ENCODE measurements around the gene CRYL1. TPM values are rescaled to one million over a fixed set of nuclear protein-coding genes. Genes with fewer than 3 reads are reported as not detected.

The CRYL1 gene
- total and polyA plus RNA-seq, 2 experiments from 2014 or later = 65.5 to 66.2 TPM

- Histone ChIP-seq H3K4me1 (ENCODE audit: insufficient read depth) (peaks cover 10% of the 10 kb centered on the region), H3K27ac (no peak overlapping the region), H4K20me1 (ENCODE audit: insufficient read depth, poor library complexity, severe bottlenecking) (no peaks in the 10 kb centered on the region), H3K36me3 (replicated peaks; ENCODE audit: insufficient read depth, low read depth) (no peaks in the 10 kb centered on the region), H3K4me3 (no peak overlapping the region), H3K9me2 (replicated peaks; ENCODE audit: insufficient read depth) (no peaks in the 10 kb centered on the region), H2AFZ (no peak overlapping the region), H3K9me3 (ENCODE audit: low read depth) (no peaks in the 10 kb centered on the region), H3K27me3 (no peaks in the 10 kb centered on the region), H3K4me2 (no peak overlapping the region), H3K79me2 (no peaks in the 10 kb centered on the region)
- TF ChIP-seq EZH2 (IDR thresholded peaks at IDR 0.05; ENCODE audit: borderline replicate concordance) (no peak), EZH2phosphoT487 (IDR thresholded peaks at IDR 0.05; ENCODE audit: low read depth, severe bottlenecking, unreplicated experiment) (no peak), CTCF (IDR thresholded peaks at IDR 0.05; ENCODE audit: poor library complexity) (no peak)
- WGBS (ENCODE audit: low lambda C conversion rate, missing lambda C conversion rate) = 99% methylated on average over 8 of the region's 8 CpGs
- no peak for DNase-seq (ENCODE audit: low spot score)
Observed at GRCh38 chr13:20366056-20366455, 159.6 kb downstream of the CRYL1 start.

GRCh38 chr13:20363603-20364002 is 162.1 kb downstream of the CRYL1 start:
- DNase-seq (ENCODE audit: low spot score) = no peak
- Histone ChIP-seq H3K27ac (no peak overlapping the region), H3K4me3 (no peak overlapping the region), H3K4me1 (ENCODE audit: insufficient read depth) (peaks cover 6% of the 10 kb centered on the region), H3K36me3 (replicated peaks; ENCODE audit: insufficient read depth, low read depth) (no peaks in the 10 kb centered on the region), H3K4me2 (no peak overlapping the region), H3K9me3 (ENCODE audit: low read depth) (no peaks in the 10 kb centered on the region), H3K27me3 (no peaks in the 10 kb centered on the region), H3K79me2 (no peaks in the 10 kb centered on the region), H4K20me1 (ENCODE audit: insufficient read depth, poor library complexity, severe bottlenecking) (no peaks in the 10 kb centered on the region), H2AFZ (no peak overlapping the region), H3K9me2 (replicated peaks; ENCODE audit: insufficient read depth) (no peaks in the 10 kb centered on the region)
- TF ChIP-seq CTCF (IDR thresholded peaks at IDR 0.05; ENCODE audit: poor library complexity) (no peak), EZH2 (IDR thresholded peaks at IDR 0.05; ENCODE audit: borderline replicate concordance) (no peak), EZH2phosphoT487 (IDR thresholded peaks at IDR 0.05; ENCODE audit: low read depth, severe bottlenecking, unreplicated experiment) (no peak)
- 71% methylated on average over 7 of the region's 7 CpGs for WGBS (ENCODE audit: low lambda C conversion rate, missing lambda C conversion rate)

- Histone ChIP-seq H3K4me2 (no peak overlapping the region), H3K79me2 (no peaks in the 10 kb centered on the region), H3K9me2 (replicated peaks; ENCODE audit: insufficient read depth) (no peaks in the 10 kb centered on the region), H3K27ac (no peak overlapping the region), H3K4me3 (no peak overlapping the region), H2AFZ (no peak overlapping the region), H4K20me1 (ENCODE audit: insufficient read depth, poor library complexity, severe bottlenecking) (no peaks in the 10 kb centered on the region), H3K36me3 (replicated peaks; ENCODE audit: insufficient read depth, low read depth) (no peaks in the 10 kb centered on the region), H3K27me3 (no peaks in the 10 kb centered on the region), H3K4me1 (ENCODE audit: insufficient read depth) (peaks cover 6% of the 10 kb centered on the region), H3K9me3 (ENCODE audit: low read depth) (no peaks in the 10 kb centered on the region)
- DNase-seq (ENCODE audit: low spot score) = no peak
- 94% methylated on average over 8 of the region's 8 CpGs for WGBS (ENCODE audit: low lambda C conversion rate, missing lambda C conversion rate)
- TF ChIP-seq EZH2 (IDR thresholded peaks at IDR 0.05; ENCODE audit: borderline replicate concordance) (no peak), CTCF (IDR thresholded peaks at IDR 0.05; ENCODE audit: poor library complexity) (no peak), EZH2phosphoT487 (IDR thresholded peaks at IDR 0.05; ENCODE audit: low read depth, severe bottlenecking, unreplicated experiment) (no peak)
Observed at GRCh38 chr13:20363172-20363571, 162.5 kb downstream of the CRYL1 start.
